GM19438 (cell line): ENCODE data around the gene KLK5.
"Not testable (repeated sequence)": the region's sequence is repeated elsewhere in the genome, so short reads cannot be mapped to it uniquely, and the experiment has no call there.

Source experiments
- ATAC-seq: cut with Tn5 transposase; IDR thresholded peaks from one replicate; pipeline ENCODE4 v1.9.1; 2021; ENCODE audit warnings: low read depth; ENCODE audit not compliant: unreplicated experiment

The KLK5 gene

GRCh38 chr19:50969810-50970209, 17.0 kb upstream of the KLK5 start:
- ATAC-seq: not testable (repeated sequence)

GRCh38 chr19:50969413-50969760, 16.5 kb upstream of the KLK5 start, which contains the start of gene KLK6:
KLK6 (minus strand) TSS chr19:50969591; CDS start chr19:50968104, 1,487 bp downstream.
- no peak for ATAC-seq

DNA sequence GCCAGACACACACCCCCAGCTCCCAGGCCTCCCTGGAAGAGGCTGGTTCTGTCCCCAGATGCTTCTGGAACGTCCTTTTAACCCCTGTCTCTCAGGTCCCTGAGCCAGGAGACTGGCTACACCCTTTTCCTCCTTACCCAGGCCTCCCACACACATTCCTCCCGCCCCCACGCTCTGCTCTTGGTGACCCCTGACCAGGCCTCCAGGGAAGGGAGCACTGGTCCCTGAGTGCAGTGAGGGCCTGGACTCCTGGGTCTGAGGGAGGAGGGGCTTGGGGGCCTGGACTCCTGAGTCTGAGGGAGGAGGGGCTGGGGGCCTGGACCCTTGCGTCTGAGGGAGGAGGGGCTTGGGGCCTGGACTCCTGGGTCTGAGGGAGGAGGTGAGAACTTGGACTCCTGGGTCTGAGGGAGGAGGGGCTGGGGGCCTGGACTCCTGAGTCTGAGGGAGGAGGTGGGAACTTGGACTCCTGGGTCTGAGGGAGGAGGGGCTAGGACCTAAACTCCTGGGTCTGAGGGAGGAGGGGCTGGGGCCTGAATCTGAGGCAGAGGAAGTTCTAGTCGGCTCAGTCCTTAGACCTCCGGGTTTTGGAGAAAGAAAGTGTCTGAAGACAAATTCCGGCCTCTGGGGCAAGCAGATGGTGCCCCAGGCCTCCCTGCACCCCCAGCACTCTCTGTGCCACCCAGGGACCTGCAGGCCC, 16.0 kb upstream of the KLK5 start:
- ATAC-seq: no peak

GRCh38 chr19:50967929-50968715, 15.3 kb upstream of the KLK5 start:
- no peak for ATAC-seq

DNA sequence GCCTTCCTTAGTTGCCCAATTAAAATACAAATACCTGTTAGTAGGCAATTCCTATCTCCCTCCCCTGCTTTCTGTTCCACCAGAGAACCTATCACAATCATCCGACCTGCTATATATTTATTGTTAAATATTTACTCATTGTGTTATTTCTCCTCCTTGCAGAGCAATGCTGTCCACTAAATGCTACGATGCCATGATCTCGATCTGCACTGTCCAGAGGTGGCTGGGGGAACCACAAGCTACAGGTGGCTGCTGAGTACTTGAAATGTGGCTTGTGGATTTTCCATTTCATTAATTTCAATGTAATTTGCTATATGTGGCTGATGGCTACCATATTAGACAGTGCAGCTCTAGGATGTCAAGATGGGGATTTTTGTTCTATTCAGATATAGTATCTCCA, 11.4 kb upstream of the KLK5 start:
- ATAC-seq: no peak

GRCh38 chr19:50963381-50963780, 10.5 kb upstream of the KLK5 start:
- no peak for ATAC-seq

- ATAC-seq: no peak
Observed at GRCh38 chr19:50962245-50962644, 9.4 kb upstream of the KLK5 start.

- ATAC-seq: no peak
Observed at GRCh38 chr19:50959731-50960500, 7.1 kb upstream of the KLK5 start.

- ATAC-seq: no peak
Observed at GRCh38 chr19:50957587-50957986, 4.7 kb upstream of the KLK5 start.

DNA sequence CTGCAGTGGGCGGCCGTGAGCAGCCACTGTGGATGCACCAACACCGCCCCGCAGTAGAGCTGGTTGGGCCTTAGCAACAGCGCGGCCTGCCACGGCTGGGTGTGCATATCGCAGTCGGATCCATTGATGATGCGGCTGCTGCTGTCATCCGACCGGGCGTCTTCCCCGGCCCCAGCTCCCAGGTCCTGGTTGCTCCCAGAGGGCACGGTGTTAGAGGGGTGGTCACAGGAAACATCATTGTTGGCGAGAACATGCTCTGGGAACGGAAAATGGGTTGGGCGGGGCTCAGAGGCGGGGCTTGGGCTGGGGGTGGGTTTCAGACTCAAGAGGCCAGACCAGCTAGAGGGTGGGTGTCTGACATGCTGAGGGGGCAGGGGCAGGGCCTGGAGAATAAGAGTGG, 3.0 kb downstream of the KLK5 start:
- ATAC-seq: no peak

- no peak for ATAC-seq
Observed at GRCh38 chr19:50947123-50947522, 5.7 kb downstream of the KLK5 start.

DNA sequence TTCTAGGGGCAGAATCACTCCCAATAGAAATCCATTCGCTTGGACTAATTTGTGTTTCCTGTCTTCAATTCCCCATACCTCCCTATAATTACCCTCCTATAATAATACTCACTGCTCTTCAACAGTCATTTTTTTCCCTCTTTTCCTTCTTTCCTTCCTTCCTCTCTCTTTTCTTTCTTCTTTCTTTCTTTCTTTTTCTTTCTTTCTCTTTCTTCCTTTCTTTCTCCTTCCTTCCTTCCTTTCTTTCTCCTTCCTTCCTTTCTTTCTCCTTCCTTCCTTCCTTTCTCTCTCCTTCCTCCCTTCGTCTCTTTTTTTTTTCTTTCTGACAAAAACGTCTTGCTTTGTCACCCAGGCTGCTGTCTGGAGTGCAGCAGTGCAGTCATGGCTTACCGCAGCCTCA, 8.0 kb downstream of the KLK5 start:
- ATAC-seq: no peak

DNA sequence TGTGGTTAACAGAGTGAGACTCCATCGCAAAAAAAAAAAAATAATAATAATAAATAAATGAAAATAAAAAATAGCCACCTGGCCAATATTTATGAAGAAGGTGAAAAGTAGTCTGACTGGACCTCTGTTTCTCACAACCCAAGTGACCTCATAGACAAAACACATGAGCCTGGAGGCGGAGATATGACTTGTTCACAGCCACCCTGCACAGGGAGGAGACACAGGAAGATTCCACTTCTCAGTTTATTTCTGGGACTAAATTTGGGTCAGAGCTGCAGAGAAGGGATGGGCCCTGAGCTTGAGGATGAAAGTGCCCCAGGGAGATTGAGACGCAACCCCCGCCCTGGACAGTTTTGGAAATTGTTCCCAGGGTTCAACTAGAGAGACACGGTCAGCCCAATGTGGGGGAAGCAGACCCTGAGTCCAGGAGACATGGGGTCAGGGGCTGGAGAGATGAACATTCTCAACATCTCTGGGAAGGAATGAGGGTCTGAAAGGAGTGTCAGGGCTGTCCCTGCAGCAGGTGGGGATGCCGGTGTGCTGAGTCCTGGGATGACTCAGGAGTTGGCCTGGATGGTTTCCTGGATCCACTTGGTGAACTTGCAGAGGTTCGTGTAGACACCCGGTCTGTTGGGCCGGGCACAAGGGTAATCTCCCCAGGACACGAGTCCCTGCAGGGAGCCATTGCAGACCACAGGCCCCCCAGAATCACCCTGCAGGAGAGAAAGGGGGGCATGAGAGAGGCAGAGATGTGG, 9.6 kb downstream of the KLK5 start:
- no peak for ATAC-seq

- ATAC-seq: no peak
Observed at GRCh38 chr19:50939596-50939995, 13.2 kb downstream of the KLK5 start.

GRCh38 chr19:50933640-50934039, 19.2 kb downstream of the KLK5 start:
- no peak for ATAC-seq

GRCh38 chr19:50932690-50933083, 20.2 kb downstream of the KLK5 start:
- ATAC-seq: no peak

GRCh38 chr19:50932018-50932689, 20.7 kb downstream of the KLK5 start:
- no peak for ATAC-seq

DNA sequence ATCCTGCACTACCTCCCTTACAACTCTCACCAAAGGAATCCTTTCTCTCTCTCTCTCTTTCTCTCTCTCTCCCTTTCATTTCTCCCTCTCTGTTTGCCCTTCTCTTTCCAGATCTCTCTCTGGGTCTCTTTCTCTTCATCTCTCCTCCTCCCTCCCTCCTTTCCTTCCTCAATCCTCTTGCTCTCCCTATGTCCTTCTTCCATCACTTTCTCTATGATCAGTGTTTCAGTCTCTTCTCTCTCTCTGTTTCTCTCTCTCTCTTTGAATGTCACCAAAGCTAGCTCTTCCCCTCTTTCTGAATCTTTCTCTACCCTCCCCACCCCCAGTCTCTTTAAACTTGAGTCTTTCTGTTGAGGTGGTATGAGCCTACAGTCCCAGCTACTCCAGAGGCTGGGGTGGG, 21.8 kb downstream of the KLK5 start:
- ATAC-seq: no peak

DNA sequence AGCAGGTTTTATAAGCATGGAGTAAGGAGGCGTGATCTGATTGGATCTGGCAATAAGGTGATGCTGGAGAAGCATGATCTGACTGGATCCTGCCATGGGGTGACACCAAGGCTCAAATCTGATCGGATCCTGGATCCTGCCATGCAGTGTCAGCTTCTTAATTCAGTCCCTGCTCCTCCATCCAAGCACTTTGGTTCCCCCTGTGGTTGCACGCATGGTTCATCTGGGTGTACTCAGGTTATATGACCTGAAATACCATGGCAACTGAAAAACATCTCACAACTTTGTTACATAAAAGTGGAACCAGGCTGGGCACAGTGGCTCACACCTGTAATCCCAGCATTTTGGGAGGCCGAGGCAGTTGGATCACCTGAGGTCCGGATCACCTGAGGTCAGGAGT, 24.0 kb downstream of the KLK5 start:
- no peak for ATAC-seq

GRCh38 chr19:50926144-50926543, 26.7 kb downstream of the KLK5 start:
- ATAC-seq: no peak
